Liver (tissue), 9 donors: ENCODE measurements around the gene TUBE1. TPM values are rescaled to one million over a fixed set of nuclear protein-coding genes. Genes with fewer than 3 reads are reported as not detected.

Experiments
- DNase-seq: peaks from one replicate; pipeline ENCODE4 v3.0.0-alpha.2; 2017; ENCODE audit warnings: low spot score
- H3K27ac ChIP-seq, 2 donors: one replicate each; pipeline ENCODE4 v1.7.0; 2013; ENCODE audit warnings: inconsistent platforms in 2 of 2, low read length in 2 of 2, control low read depth in 1 of 2, low read depth in 1 of 2, mild to moderate bottlenecking in 1 of 2
- H3K27me3 ChIP-seq, 4 donors: one replicate each; pipeline versions ENCODE4 v1.6.1 to v1.7.0; 2013; ENCODE audit warnings: low read length in 3 of 4, inconsistent platforms in 1 of 4, mild to moderate bottlenecking in 1 of 4, moderate library complexity in 1 of 4; ENCODE audit not compliant: control insufficient read depth in 4 of 4, insufficient read depth in 4 of 4
- H3K36me3 ChIP-seq, 4 donors: one replicate each; pipeline versions ENCODE4 v1.6.1 to v1.7.0; 2013; ENCODE audit warnings: low read length in 3 of 4, mild to moderate bottlenecking in 3 of 4, low read depth in 1 of 4, moderate library complexity in 1 of 4; ENCODE audit not compliant: control insufficient read depth in 4 of 4, insufficient read depth in 3 of 4
- H3K4me1 ChIP-seq, 4 donors: one replicate each; pipeline versions ENCODE4 v1.6.1 to v1.7.0; 2013; ENCODE audit warnings: low read length in 3 of 4, mild to moderate bottlenecking in 3 of 4, moderate library complexity in 1 of 4; ENCODE audit not compliant: control insufficient read depth in 4 of 4, insufficient read depth in 4 of 4
- H3K4me3 ChIP-seq, 3 donors: one replicate each; pipeline versions ENCODE4 v1.6.1 to v1.7.0; 2013; ENCODE audit warnings: low read length in 3 of 3, control low read depth in 1 of 3, low read depth in 1 of 3, mild to moderate bottlenecking in 1 of 3
- H3K9ac ChIP-seq, 2 donors: one replicate each; pipeline ENCODE4 v1.7.0; 2013; ENCODE audit warnings: low read length in 2 of 2, mild to moderate bottlenecking in 2 of 2, moderate library complexity in 2 of 2, control low read depth in 1 of 2, low read depth in 1 of 2
- H3K9me3 ChIP-seq, 4 donors: one replicate each; pipeline versions ENCODE4 v1.6.1 to v1.7.0; 2013; ENCODE audit warnings: low read length in 3 of 4; ENCODE audit not compliant: control insufficient read depth in 4 of 4
- EGR1 ChIP-seq, 2 donors: IDR thresholded peaks; 2 replicates each; pipeline ENCODE4 v1.6.1; 2016 to 2018; ENCODE audit warnings: antibody characterized with exemption in 2 of 2, low read depth in 2 of 2
- FOXA1 ChIP-seq: IDR thresholded peaks from 2 replicates; pipeline ENCODE4 v1.6.1; 2016; ENCODE audit warnings: antibody characterized with exemption
- FOXA2 ChIP-seq: IDR thresholded peaks from 2 replicates; pipeline ENCODE4 v1.6.1; 2016; ENCODE audit warnings: antibody characterized with exemption
- GABPA ChIP-seq, 2 donors: IDR thresholded peaks in 1 of 2; conservative IDR thresholded peaks in 1 of 2; 2 replicates each; pipeline ENCODE4 v1.6.1; 2016; ENCODE audit warnings: antibody characterized with exemption in 2 of 2, mild to moderate bottlenecking in 1 of 2, moderate library complexity in 1 of 2
- HNF4A ChIP-seq, 2 donors: conservative IDR thresholded peaks; 2 replicates each; pipeline ENCODE4 v1.6.1; 2016; ENCODE audit warnings: antibody characterized with exemption in 2 of 2, mild to moderate bottlenecking in 2 of 2
- HNF4G ChIP-seq: IDR thresholded peaks from 2 replicates; pipeline ENCODE4 v1.6.1; 2016; ENCODE audit warnings: antibody characterized with exemption
- JUND ChIP-seq, 2 donors: IDR thresholded peaks; 2 replicates each; pipeline ENCODE4 v1.6.1; 2016; ENCODE audit warnings: antibody characterized with exemption in 2 of 2
- NR2F2 ChIP-seq: IDR thresholded peaks from 2 replicates; pipeline ENCODE4 v1.6.1; 2016; ENCODE audit warnings: antibody characterized with exemption
- REST ChIP-seq: IDR thresholded peaks from 2 replicates; pipeline ENCODE4 v1.6.1; 2016; ENCODE audit warnings: antibody characterized with exemption, mild to moderate bottlenecking
- RXRA ChIP-seq, 2 donors: IDR thresholded peaks; 2 replicates each; pipeline ENCODE4 v1.6.1; 2017 to 2018; ENCODE audit warnings: antibody characterized with exemption in 2 of 2, mild to moderate bottlenecking in 1 of 2
- SP1 ChIP-seq: IDR thresholded peaks from 2 replicates; pipeline ENCODE4 v1.6.1; 2018; ENCODE audit warnings: antibody characterized with exemption, mild to moderate bottlenecking
- TAF1 ChIP-seq: conservative IDR thresholded peaks from 2 replicates; pipeline ENCODE4 v1.6.1; 2016; ENCODE audit warnings: antibody characterized with exemption, mild to moderate bottlenecking
- YY1 ChIP-seq: IDR thresholded peaks from 2 replicates; pipeline ENCODE4 v1.6.1; 2016; ENCODE audit warnings: antibody characterized with exemption, mild to moderate bottlenecking
- ZBTB33 ChIP-seq: IDR thresholded peaks from 2 replicates; pipeline ENCODE4 v1.6.1; 2016; ENCODE audit warnings: antibody characterized with exemption
- WGBS: extraction: QIAGEN DNeasy Blood & Tissue Kit; methylation state at CpG from one replicate; pipeline ENCODE4 v1.1.7; 2013; 5-methylcytosine and 5-hydroxymethylcytosine counted together
- polyA plus RNA-seq, 2 donors: library from polyadenylated mRNA; stranded (reverse) in 1 of 2; unstranded in 1 of 2; fragments of 200-250 nt in 1 of 2; fragments of >200 nt in 1 of 2; fragmentation: Nextera tagmentation in 1 of 2; extraction: Ambion mirVana in 1 of 2; gene quantifications; one replicate each; pipeline versions ENCODE4 v1.2.1 to v1.2.3, GENCODE V29; 2013 to 2015
- total RNA-seq, 2 donors: library from RNA; depleted of rRNA; stranded (reverse); fragments of >200 nt; gene quantifications; one replicate each; pipeline ENCODE4 v1.2.3, GENCODE V29; 2014
- TF ChIP-seq, protein P1 (sequence below): fragments of 150-350 bp; IDR thresholded peaks from 2 replicates; pipeline ENCODE4 v1.5.1; 2017; ENCODE audit warnings: improper control_type of control experiment, low read depth, low read length; ENCODE audit not compliant: missing input control
- donor health status: healthy.
- donor health status: healthy.
- donor health status: healthy.
- donor health status: healthy.
- donor health status: healthy.

The TUBE1 gene
- total and polyA plus RNA-seq, 4 donors: 8.8 to 45.4 (median 25.4) TPM

GRCh38 chr6:112044856-112045255 is 42.4 kb downstream of the TUBE1 start:
- no peak overlapping the region for H3K9ac ChIP-seq
- WGBS: 59% methylated on average over 3 of the region's 3 CpGs
- DNase-seq: no peak

GRCh38 chr6:112044196-112044595 is 43.1 kb downstream of the TUBE1 start:
- Histone ChIP-seq H3K27me3 (no peaks in the 10 kb centered on the region), H3K36me3 (no peaks in the 10 kb centered on the region), H3K27ac (no peak overlapping the region), H3K4me3 (no peak overlapping the region), H3K9me3 (no peaks in the 10 kb centered on the region), H3K9ac (no peak overlapping the region), H3K4me1 (peaks cover 0 to 17% (median 9%) of the 10 kb centered on the region in 4 donors)
- 64% methylated on average over 8 of the region's 8 CpGs for WGBS
- DNase-seq: no peak
- no peak for TF ChIP-seq REST
- no peak for TF ChIP-seq RXRA (IDR thresholded peaks at IDR 0.05)
- no peak for TF ChIP-seq FOXA1
- TF ChIP-seq TAF1: no peak
- TF ChIP-seq NR2F2: no peak
- TF ChIP-seq FOXA2: no peak
- TF ChIP-seq SP1: no peak
- no peak for TF ChIP-seq GABPA (IDR thresholded peaks at IDR 0.05 in 1 of 2, conservative IDR thresholded peaks at IDR 0.05 in 1 of 2)
- no peak for TF ChIP-seq HNF4A (conservative IDR thresholded peaks at IDR 0.05)
- TF ChIP-seq YY1: no peak
- TF ChIP-seq HNF4G: no peak
- TF ChIP-seq, protein P1, sequence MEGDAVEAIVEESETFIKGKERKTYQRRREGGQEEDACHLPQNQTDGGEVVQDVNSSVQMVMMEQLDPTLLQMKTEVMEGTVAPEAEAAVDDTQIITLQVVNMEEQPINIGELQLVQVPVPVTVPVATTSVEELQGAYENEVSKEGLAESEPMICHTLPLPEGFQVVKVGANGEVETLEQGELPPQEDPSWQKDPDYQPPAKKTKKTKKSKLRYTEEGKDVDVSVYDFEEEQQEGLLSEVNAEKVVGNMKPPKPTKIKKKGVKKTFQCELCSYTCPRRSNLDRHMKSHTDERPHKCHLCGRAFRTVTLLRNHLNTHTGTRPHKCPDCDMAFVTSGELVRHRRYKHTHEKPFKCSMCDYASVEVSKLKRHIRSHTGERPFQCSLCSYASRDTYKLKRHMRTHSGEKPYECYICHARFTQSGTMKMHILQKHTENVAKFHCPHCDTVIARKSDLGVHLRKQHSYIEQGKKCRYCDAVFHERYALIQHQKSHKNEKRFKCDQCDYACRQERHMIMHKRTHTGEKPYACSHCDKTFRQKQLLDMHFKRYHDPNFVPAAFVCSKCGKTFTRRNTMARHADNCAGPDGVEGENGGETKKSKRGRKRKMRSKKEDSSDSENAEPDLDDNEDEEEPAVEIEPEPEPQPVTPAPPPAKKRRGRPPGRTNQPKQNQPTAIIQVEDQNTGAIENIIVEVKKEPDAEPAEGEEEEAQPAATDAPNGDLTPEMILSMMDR: no peak
- no peak for TF ChIP-seq EGR1 (IDR thresholded peaks at IDR 0.05; ENCODE audit: low read depth in 2 of 2)
- TF ChIP-seq JUND (IDR thresholded peaks at IDR 0.05): no peak

More at GRCh38 chr6:112044856-112045255, 42.4 kb downstream of the TUBE1 start:
- Histone ChIP-seq H3K36me3 (no peaks in the 10 kb centered on the region), H3K4me3 (no peak overlapping the region), H3K9me3 (no peaks in the 10 kb centered on the region), H3K27ac (no peak overlapping the region), H3K4me1 (peaks cover 0 to 19% (median 12%) of the 10 kb centered on the region in 4 donors), H3K27me3 (no peaks in the 10 kb centered on the region)
- TF ChIP-seq EGR1 (IDR thresholded peaks at IDR 0.05; ENCODE audit: low read depth in 2 of 2) (no peak), REST (no peak), GABPA (IDR thresholded peaks at IDR 0.05 in 1 of 2, conservative IDR thresholded peaks at IDR 0.05 in 1 of 2) (no peak), ZBTB33 (no peak), SP1 (no peak)
